HG03432 (cell line): ENCODE measurements around the gene MRPS35.

ENCODE experiments used
- ATAC-seq: cut with Tn5 transposase; IDR thresholded peaks from one replicate; pipeline ENCODE4 v1.9.1; 2021; ENCODE audit warnings: mild to moderate bottlenecking, moderate library complexity; ENCODE audit not compliant: unreplicated experiment

The MRPS35 gene

GRCh38 chr12:27802936-27803335 is 92.3 kb downstream of the MRPS35 start:
- ATAC-seq, result no peak

- ATAC-seq, result no peak
Measured at GRCh38 chr12:27805238-27805637, 94.6 kb downstream of the MRPS35 start.
